ENCODE measurements around the gene PILRA.

- TF ChIP-seq CTCF (IDR thresholded peaks at IDR 0.05 in 4 of 5, conservative IDR thresholded peaks at IDR 0.05 in 1 of 5) (no peak), POLR2A (IDR thresholded peaks at IDR 0.05) (no peak)
Observed at GRCh38 chr7:100401811-100402210, 28.5 kb downstream of the PILRA start.

Measured in gastrocnemius medialis (tissue), 4 donors.